SU-DHL-6 (cell line): ENCODE measurements around the gene NR1D2.
"Not testable (repeated sequence)": the region's sequence is repeated elsewhere in the genome, so short reads cannot be mapped to it uniquely, and the experiment has no call there.

ENCODE experiments used
- H2AFZ ChIP-seq: fragments of 200-600 bp; sonication (generic); 2 replicates; pipeline ENCODE4 v1.6.1; 2014; ENCODE audit warnings: low read depth, mild to moderate bottlenecking, moderate library complexity, mixed read lengths, antibody characterized with exemption, low read length; ENCODE audit not compliant: severe bottlenecking
- H3F3A ChIP-seq: fragments of 200-600 bp; shearing (Covaris generic); 2 replicates; pipeline ENCODE4 v1.6.0; 2016; ENCODE audit warnings: antibody characterized with exemption, mild to moderate bottlenecking; ENCODE audit not compliant: insufficient read depth
- H3K27ac ChIP-seq: fragments of 200-600 bp; sonication (generic); 2 replicates; pipeline ENCODE4 v1.5.1; 2016; ENCODE audit warnings: low read depth, mild to moderate bottlenecking, low read length, moderate library complexity, mixed read lengths
- H3K27me3 ChIP-seq: fragments of 200-600 bp; sonication (generic), shearing (Covaris generic); 2 replicates; pipeline ENCODE4 v1.6.0; 2014; ENCODE audit warnings: mild to moderate bottlenecking, low read length
- H3K36me3 ChIP-seq: fragments of 200-600 bp; sonication (generic); 2 replicates; pipeline ENCODE4 v1.6.1; 2014; ENCODE audit warnings: mild to moderate bottlenecking, low read length, mixed read lengths
- H3K4me2 ChIP-seq: fragments of 300-600, 200-600 bp; shearing (Covaris generic), sonication (generic); 2 replicates; pipeline ENCODE4 v1.6.0; 2014; ENCODE audit warnings: low read length, low read depth, mild to moderate bottlenecking; ENCODE audit not compliant: poor library complexity, severe bottlenecking
- H3K4me3 ChIP-seq: fragments of 200-600 bp; sonication (generic); 2 replicates; pipeline ENCODE4 v1.5.1; 2014; ENCODE audit warnings: antibody characterized with exemption, low read length, mild to moderate bottlenecking, mixed read lengths; ENCODE audit not compliant: insufficient read depth, poor library complexity, severe bottlenecking
- H3K79me2 ChIP-seq: fragments of 200-600 bp; sonication (generic); 2 replicates; pipeline ENCODE4 v1.6.1; 2014; ENCODE audit warnings: mild to moderate bottlenecking, low read length, moderate library complexity; ENCODE audit not compliant: insufficient read depth
- H3K9ac ChIP-seq: fragments of 200-600 bp; sonication (generic); 2 replicates; pipeline ENCODE4 v1.7.0; 2014; ENCODE audit warnings: mild to moderate bottlenecking, low read length
- H3K9me2 ChIP-seq: fragments of 200-600 bp; sonication (generic); replicated peaks from 2 replicates; pipeline ENCODE4 v1.6.1; 2014; ENCODE audit warnings: low read length; ENCODE audit not compliant: insufficient read depth
- H3K9me3 ChIP-seq: fragments of 200-600 bp; sonication (generic); 2 replicates; pipeline ENCODE4 v1.6.1; 2014; ENCODE audit warnings: low read length, mixed read lengths; ENCODE audit not compliant: insufficient read depth
- H4K20me1 ChIP-seq: fragments of 200-600 bp; sonication (generic); 2 replicates; pipeline ENCODE4 v1.6.1; 2014; ENCODE audit warnings: low read depth, mild to moderate bottlenecking, antibody characterized with exemption, low read length, moderate library complexity, mixed read lengths
- CTCF ChIP-seq: fragments of 200-600 bp; sonication (generic); IDR thresholded peaks from one replicate; pipeline ENCODE4 v1.5.1; 2017; ENCODE audit warnings: antibody characterized with exemption, mild to moderate bottlenecking, low read length, moderate library complexity; ENCODE audit not compliant: insufficient read depth, poor library complexity, severe bottlenecking
- EZH2phosphoT487 ChIP-seq: fragments of 200-600 bp; sonication (generic), shearing (Covaris generic); conservative IDR thresholded peaks from 2 replicates; pipeline ENCODE4 v1.6.1; 2018; ENCODE audit warnings: mild to moderate bottlenecking, antibody characterized with exemption, low read length, moderate library complexity, mixed read lengths

The NR1D2 gene

GRCh38 chr3:24005669-24006068, 60.6 kb downstream of the NR1D2 start:
- no peak overlapping the region for H3K4me2 ChIP-seq
- H3K79me2 ChIP-seq, result no peaks in the 10 kb centered on the region
- H3K9me2 ChIP-seq, result no peaks in the 10 kb centered on the region
- no peak overlapping the region for H2AFZ ChIP-seq
- H3K9me3 ChIP-seq, result no peaks in the 10 kb centered on the region
- no peaks in the 10 kb centered on the region for H3F3A ChIP-seq
- H3K4me3 ChIP-seq, result no peak overlapping the region
- no peak overlapping the region for H3K9ac ChIP-seq
- H4K20me1 ChIP-seq, result no peaks in the 10 kb centered on the region
- TF ChIP-seq EZH2phosphoT487 (no peak), CTCF (no peak)
- H3K27me3 ChIP-seq, result no peaks in the 10 kb centered on the region
- no peaks in the 10 kb centered on the region for H3K36me3 ChIP-seq
- H3K27ac ChIP-seq, result no peak overlapping the region

DNA sequence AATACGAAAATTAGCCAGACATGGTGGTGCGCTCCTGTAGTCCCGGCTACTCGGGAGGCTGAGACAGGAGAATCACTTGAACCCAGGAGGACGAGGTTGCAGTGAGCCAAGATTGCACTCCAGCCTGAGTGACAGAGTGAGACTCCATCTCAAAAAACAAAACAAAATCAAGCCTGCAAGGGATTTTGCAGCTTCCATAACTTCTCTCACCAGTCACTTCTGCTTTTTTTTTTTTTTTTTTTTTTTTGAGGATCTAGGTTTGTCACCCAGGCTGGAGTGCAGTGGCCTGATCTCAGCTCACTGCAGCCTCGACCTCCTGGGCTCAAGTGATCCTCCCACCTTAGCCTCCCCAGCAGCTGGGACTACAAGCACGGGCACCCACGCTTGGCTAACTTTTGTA, 65.7 kb downstream of the NR1D2 start:
- H3K9ac ChIP-seq, H3K36me3 ChIP-seq, H2AFZ ChIP-seq, H3K4me3 ChIP-seq, H3K79me2 ChIP-seq, H3K9me3 ChIP-seq, H3K27me3 ChIP-seq, H3K9me2 ChIP-seq, H3F3A ChIP-seq, H3K27ac ChIP-seq, H3K4me2 ChIP-seq, H4K20me1 ChIP-seq: not testable (repeated sequence)

- no peak overlapping the region for H3K4me3 ChIP-seq
- no peaks in the 10 kb centered on the region for H3K9me2 ChIP-seq
- no peak overlapping the region for H3K9ac ChIP-seq
- no peak overlapping the region for H3K4me2 ChIP-seq
- H2AFZ ChIP-seq, result no peak overlapping the region
- no peaks in the 10 kb centered on the region for H3K79me2 ChIP-seq
- TF ChIP-seq CTCF (no peak), EZH2phosphoT487 (no peak)
- no peaks in the 10 kb centered on the region for H3K9me3 ChIP-seq
- no peaks in the 10 kb centered on the region for H4K20me1 ChIP-seq
- H3K36me3 ChIP-seq, result no peaks in the 10 kb centered on the region
- no peaks in the 10 kb centered on the region for H3K27me3 ChIP-seq
- no peaks in the 10 kb centered on the region for H3F3A ChIP-seq
- no peak overlapping the region for H3K27ac ChIP-seq
These were observed 67.6 kb downstream of the NR1D2 start for GRCh38 chr3:24012589-24013269.

- TF ChIP-seq EZH2phosphoT487 (no peak), CTCF (no peak)
- no peaks in the 10 kb centered on the region for H4K20me1 ChIP-seq
- H3K9me2 ChIP-seq, result no peaks in the 10 kb centered on the region
- H3K27ac ChIP-seq, result no peak overlapping the region
- H3K27me3 ChIP-seq, result no peaks in the 10 kb centered on the region
- no peak overlapping the region for H3K9ac ChIP-seq
- H3K4me3 ChIP-seq, result no peak overlapping the region
- H3F3A ChIP-seq, result no peaks in the 10 kb centered on the region
- no peaks in the 10 kb centered on the region for H3K79me2 ChIP-seq
- H3K4me2 ChIP-seq, result no peak overlapping the region
- H2AFZ ChIP-seq, result no peak overlapping the region
- no peaks in the 10 kb centered on the region for H3K9me3 ChIP-seq
- no peaks in the 10 kb centered on the region for H3K36me3 ChIP-seq
These were observed 72.2 kb downstream of the NR1D2 start for GRCh38 chr3:24017305-24017704.
